RWPE1 (cell line): ENCODE measurements around the gene GPR25.
A peak's percentile ranks its signal among the peaks of the same experiment; 100 is the strongest.

Experiments
- CTCF ChIA-PET: fragments of 350-600 bp; sonication (Branson Sonifier 250); formaldehyde crosslinking; extraction: SDS; loops from one replicate; lab custom pipeline; 2021; lab: Yijun Ruan, JAX
- POLR2A ChIA-PET: fragments of 400-600 bp; formaldehyde crosslinking; extraction: SDS; loops from one replicate; lab custom pipeline; 2020; ENCODE audit warnings: antibody characterized with exemption; ENCODE audit not compliant: low non-redundant PET; lab: Yijun Ruan, JAX
- DNase-seq: peaks from one replicate; pipeline ENCODE4 v3.0.0; 2012; ENCODE audit warnings: low spot score
- H3K27ac ChIP-seq: fragments of 450-650 bp; 2 replicates; pipeline ENCODE4 v1.5.1; 2017
- CTCF ChIP-seq: fragments of 450-650 bp; conservative IDR thresholded peaks from 2 replicates; pipeline ENCODE4 v1.5.1; 2017; ENCODE audit warnings: low read depth, mild to moderate bottlenecking

The GPR25 gene

GRCh38 chr1:200917291-200917817, 44.6 kb downstream of the GPR25 start:
- POLR2A ChIA-PET, result interaction anchor here (0.6 to 1.0 kb wide), 3 partner anchors 15 to 23 kb away, joined by 3 to 4 read pairs (median 3); no protein-coding TSS in a partner anchor
- DNase-seq, result peak; percentile 75
- CTCF ChIA-PET, result interaction anchor here (0.6 to 1.3 kb wide), 4 partner anchors 24 to 103 kb away, joined by 3 to 4 read pairs (median 4); no protein-coding TSS in a partner anchor
- no peak for TF ChIP-seq CTCF
- H3K27ac ChIP-seq, result peak overlapping the region; percentile 94

GRCh38 chr1:200918006-200918405, 45.2 kb downstream of the GPR25 start:
- TF ChIP-seq CTCF, result no peak
- ChIA-PET CTCF (interaction anchor here (0.6 to 1.3 kb wide), 3 partner anchors 53 to 102 kb away, joined by 3 to 4 read pairs (median 3); no protein-coding TSS in a partner anchor), POLR2A (interaction anchor here (0.5 to 0.7 kb wide), 2 partner anchors 14 to 16 kb away, joined by 3 read pairs; no protein-coding TSS in a partner anchor)
- no peak for DNase-seq
- peak overlapping the region; percentile 94 for H3K27ac ChIP-seq

- POLR2A ChIA-PET, result no interaction called here
- no peak for TF ChIP-seq CTCF
- no peak for DNase-seq
- CTCF ChIA-PET, result interaction anchor here (0.6 to 1.6 kb wide), 5 partner anchors 52 to 270 kb away, joined by 3 to 8 read pairs (median 4); no protein-coding TSS in a partner anchor
- H3K27ac ChIP-seq, result no peak overlapping the region
Observed at GRCh38 chr1:200919386-200919785, 46.6 kb downstream of the GPR25 start.

- POLR2A ChIA-PET, result no interaction called here
- no peak overlapping the region for H3K27ac ChIP-seq
- no peak for TF ChIP-seq CTCF
- CTCF ChIA-PET, result interaction anchor here (0.6 to 0.7 kb wide), 3 partner anchors 50 to 310 kb away, joined by 3 read pairs; no protein-coding TSS in a partner anchor
- no peak for DNase-seq
Observed at GRCh38 chr1:200921571-200922110, 48.9 kb downstream of the GPR25 start.

- DNase-seq, result no peak
- CTCF ChIA-PET, result interaction anchor here (0.6 kb wide), 1 partner anchor 89 kb away, joined by 3 read pairs; no protein-coding TSS in a partner anchor
- TF ChIP-seq CTCF, result no peak
- POLR2A ChIA-PET, result no interaction called here
- no peak overlapping the region for H3K27ac ChIP-seq
Observed at GRCh38 chr1:200922406-200922805, 49.6 kb downstream of the GPR25 start.

GRCh38 chr1:200923601-200924000, 50.8 kb downstream of the GPR25 start:
- H3K27ac ChIP-seq, result no peak overlapping the region
- CTCF ChIA-PET, result interaction anchor here (0.6 to 1.1 kb wide), 2 partner anchors 49 to 1849 kb away, joined by 3 read pairs; no protein-coding TSS in a partner anchor
- POLR2A ChIA-PET, result no interaction called here
- DNase-seq, result no peak
- TF ChIP-seq CTCF, result no peak
